Measurements from ENCODE around the gene GPR65. TPM values are rescaled to one million over a fixed set of nuclear protein-coding genes. Genes with fewer than 3 reads are reported as not detected.

Gene GPR65
- total RNA-seq, 1 experiment from 2014 or later = not detected

- H3K79me2 ChIP-seq (ENCODE audit: low read length) = no peaks in the 10 kb centered on the region
- H3K4me1 ChIP-seq (ENCODE audit: insufficient read depth, low read length) = no peaks in the 10 kb centered on the region; the same call in 1 of the 2 replicates
- DNase-seq (no peak), ATAC-seq (no peak)
- no peaks in the 10 kb centered on the region for H3F3A ChIP-seq (ENCODE audit: low read length, unreplicated experiment)
- H3K9me2 ChIP-seq (replicated peaks; ENCODE audit: low read length) = no peaks in the 10 kb centered on the region
- H3K4me3 ChIP-seq (ENCODE audit: low read length) = no peak overlapping the region
- no peak overlapping the region for H3K4me2 ChIP-seq (ENCODE audit: low read length)
- POLR2A ChIA-PET (ENCODE audit: unreplicated experiment) = no interaction called here
- H3K27ac ChIP-seq (ENCODE audit: low read length) = no peak overlapping the region
- H3K9me3 ChIP-seq (ENCODE audit: low read length) = no peaks in the 10 kb centered on the region
- no peak overlapping the region for H2AFZ ChIP-seq (ENCODE audit: low read length)
- H3K9ac ChIP-seq (ENCODE audit: low read length) = no peak overlapping the region
- TF ChIP-seq CTCF (conservative IDR thresholded peaks at IDR 0.05; ENCODE audit: low read depth, low read length) = no peak
- no peak for TF ChIP-seq EZH2 (IDR thresholded peaks at IDR 0.05; ENCODE audit: low read length, unreplicated experiment)
- TF ChIP-seq EZH2phosphoT487 (IDR thresholded peaks at IDR 0.05; ENCODE audit: borderline replicate concordance, low read length) = no peak
- H3K36me3 ChIP-seq (ENCODE audit: low read depth, low read length) = no peaks in the 10 kb centered on the region
- CTCF ChIA-PET = no interaction called here
- intact Hi-C loops (cut with micrococcal nuclease) = loop anchor here (2.0 to 10.0 kb wide), 3 partner anchors 68 to 452 kb away; no protein-coding TSS in a partner anchor
- BruUV-seq (replicated peaks) = no TSS peak
- no peaks in the 10 kb centered on the region for H3K27me3 ChIP-seq (ENCODE audit: low read length)
- H4K20me1 ChIP-seq (ENCODE audit: low read length) = no peaks in the 10 kb centered on the region
Observed at GRCh38 chr14:88012495-88012894, 7.6 kb downstream of the GPR65 start.

- BruUV-seq (replicated peaks) = no TSS peak
- H3K4me1 ChIP-seq (ENCODE audit: insufficient read depth, low read length) = no peaks in the 10 kb centered on the region; the same call in 1 of the 2 replicates
- DNase-seq (peak; percentile 84), ATAC-seq (peak; percentile 91)
- H3K27ac ChIP-seq (ENCODE audit: low read length) = no peak overlapping the region
- POLR2A ChIA-PET (ENCODE audit: unreplicated experiment) = no interaction called here
- no peaks in the 10 kb centered on the region for H3K27me3 ChIP-seq (ENCODE audit: low read length)
- H3K79me2 ChIP-seq (ENCODE audit: low read length) = no peaks in the 10 kb centered on the region
- no peaks in the 10 kb centered on the region for H3F3A ChIP-seq (ENCODE audit: low read length, unreplicated experiment)
- CTCF ChIA-PET = interaction anchor here (0.7 to 1.6 kb wide), 4 partner anchors 153 to 546 kb away, joined by 3 read pairs; no protein-coding TSS in a partner anchor
- intact Hi-C loops (cut with micrococcal nuclease) = loop anchor here (1.0 to 10.0 kb wide), 6 partner anchors 69 to 451 kb away; no protein-coding TSS in a partner anchor
- H2AFZ ChIP-seq (ENCODE audit: low read length) = peak overlapping the region; percentile 66; the same call in 1 of the 2 replicates
- H3K4me3 ChIP-seq (ENCODE audit: low read length) = no peak overlapping the region
- no peak overlapping the region for H3K9ac ChIP-seq (ENCODE audit: low read length)
- H3K36me3 ChIP-seq (ENCODE audit: low read depth, low read length) = no peaks in the 10 kb centered on the region
- H3K9me3 ChIP-seq (ENCODE audit: low read length) = no peaks in the 10 kb centered on the region
- peak overlapping the region; percentile 45; the same call in 1 of the 2 replicates for H3K4me2 ChIP-seq (ENCODE audit: low read length)
- no peaks in the 10 kb centered on the region for H3K9me2 ChIP-seq (replicated peaks; ENCODE audit: low read length)
- TF ChIP-seq CTCF (conservative IDR thresholded peaks at IDR 0.05; ENCODE audit: low read depth, low read length) = peak; percentile 92
- no peak for TF ChIP-seq EZH2 (IDR thresholded peaks at IDR 0.05; ENCODE audit: low read length, unreplicated experiment)
- H4K20me1 ChIP-seq (ENCODE audit: low read length) = no peaks in the 10 kb centered on the region
Observed at GRCh38 chr14:88013750-88014349, 8.9 kb downstream of the GPR65 start.

- no peak overlapping the region for H3K4me3 ChIP-seq (ENCODE audit: low read length)
- BruUV-seq (replicated peaks) = no TSS peak
- no peaks in the 10 kb centered on the region for H3K27me3 ChIP-seq (ENCODE audit: low read length)
- no peak overlapping the region for H3K9ac ChIP-seq (ENCODE audit: low read length)
- CTCF ChIA-PET = interaction anchor here (0.5 kb wide), 1 partner anchor 364 kb away, joined by 3 read pairs; no protein-coding TSS in a partner anchor
- no peaks in the 10 kb centered on the region for H3K9me3 ChIP-seq (ENCODE audit: low read length)
- DNase-seq = no peak
- no peaks in the 10 kb centered on the region for H3K36me3 ChIP-seq (ENCODE audit: low read depth, low read length)
- H3F3A ChIP-seq (ENCODE audit: low read length, unreplicated experiment) = no peaks in the 10 kb centered on the region
- H2AFZ ChIP-seq (ENCODE audit: low read length) = no peak overlapping the region
- H4K20me1 ChIP-seq (ENCODE audit: low read length) = no peaks in the 10 kb centered on the region
- no peaks in the 10 kb centered on the region for H3K79me2 ChIP-seq (ENCODE audit: low read length)
- H3K27ac ChIP-seq (ENCODE audit: low read length) = no peak overlapping the region
- no peak for ATAC-seq
- intact Hi-C loops (cut with micrococcal nuclease) = loop anchor here (10.0 kb wide), 1 partner anchor 448 kb away; no protein-coding TSS in a partner anchor
- no peaks in the 10 kb centered on the region for H3K4me1 ChIP-seq (ENCODE audit: insufficient read depth, low read length)
- POLR2A ChIA-PET (ENCODE audit: unreplicated experiment) = no interaction called here
- H3K4me2 ChIP-seq (ENCODE audit: low read length) = no peak overlapping the region
- H3K9me2 ChIP-seq (replicated peaks; ENCODE audit: low read length) = no peaks in the 10 kb centered on the region
- TF ChIP-seq EZH2 (IDR thresholded peaks at IDR 0.05; ENCODE audit: low read length, unreplicated experiment) = no peak
Observed at GRCh38 chr14:88016768-88017167, 11.8 kb downstream of the GPR65 start.
